ENCODE measurements around the gene CSNK2B. TPM values are rescaled to one million over a fixed set of nuclear protein-coding genes. Genes with fewer than 3 reads are reported as not detected.

The CSNK2B gene
- polyA plus RNA-seq, 1 experiment, result 94.9 TPM

DNA sequence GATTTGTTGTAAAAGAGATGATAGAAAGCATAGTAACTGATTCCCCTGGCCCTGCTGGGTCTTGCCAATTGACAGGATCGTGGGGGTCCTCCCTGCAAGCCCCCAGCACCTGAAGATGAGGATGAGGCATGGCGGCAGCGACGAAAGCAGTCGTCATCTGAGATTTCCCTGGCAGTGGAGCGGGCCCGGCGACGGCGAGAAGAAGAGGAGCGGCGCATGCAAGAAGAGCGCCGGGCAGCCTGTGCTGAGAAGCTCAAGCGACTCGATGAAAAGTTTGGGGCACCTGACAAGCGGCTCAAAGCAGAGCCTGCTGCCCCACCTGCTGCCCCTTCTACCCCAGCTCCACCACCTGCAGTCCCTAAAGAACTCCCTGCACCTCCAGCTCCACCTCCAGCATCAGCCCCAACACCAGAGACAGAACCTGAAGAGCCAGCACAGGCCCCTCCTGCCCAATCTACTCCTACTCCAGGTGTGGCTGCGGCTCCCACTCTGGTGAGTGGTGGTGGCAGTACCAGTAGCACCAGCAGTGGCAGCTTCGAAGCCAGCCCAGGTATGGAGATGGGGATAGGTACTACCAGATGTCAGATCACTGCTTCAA is 38.1 kb upstream of the CSNK2B start:
- Histone ChIP-seq H3K36me3 (ENCODE audit: control insufficient read depth, insufficient read depth, low read length) (peaks cover 72% of the 10 kb centered on the region), H3K4me3 (ENCODE audit: low read depth, low read length) (no peak overlapping the region), H3K27me3 (ENCODE audit: control insufficient read depth, insufficient read depth, low read length) (no peaks in the 10 kb centered on the region)
- ChIA-PET CTCF (interaction anchor here (1.4 kb wide), 1 partner anchor 46 kb away, joined by 3 read pairs; no protein-coding TSS in a partner anchor), POLR2A (no interaction called here)
- DNase-seq (ENCODE audit: low read depth), result no peak
- TF ChIP-seq, protein P1, sequence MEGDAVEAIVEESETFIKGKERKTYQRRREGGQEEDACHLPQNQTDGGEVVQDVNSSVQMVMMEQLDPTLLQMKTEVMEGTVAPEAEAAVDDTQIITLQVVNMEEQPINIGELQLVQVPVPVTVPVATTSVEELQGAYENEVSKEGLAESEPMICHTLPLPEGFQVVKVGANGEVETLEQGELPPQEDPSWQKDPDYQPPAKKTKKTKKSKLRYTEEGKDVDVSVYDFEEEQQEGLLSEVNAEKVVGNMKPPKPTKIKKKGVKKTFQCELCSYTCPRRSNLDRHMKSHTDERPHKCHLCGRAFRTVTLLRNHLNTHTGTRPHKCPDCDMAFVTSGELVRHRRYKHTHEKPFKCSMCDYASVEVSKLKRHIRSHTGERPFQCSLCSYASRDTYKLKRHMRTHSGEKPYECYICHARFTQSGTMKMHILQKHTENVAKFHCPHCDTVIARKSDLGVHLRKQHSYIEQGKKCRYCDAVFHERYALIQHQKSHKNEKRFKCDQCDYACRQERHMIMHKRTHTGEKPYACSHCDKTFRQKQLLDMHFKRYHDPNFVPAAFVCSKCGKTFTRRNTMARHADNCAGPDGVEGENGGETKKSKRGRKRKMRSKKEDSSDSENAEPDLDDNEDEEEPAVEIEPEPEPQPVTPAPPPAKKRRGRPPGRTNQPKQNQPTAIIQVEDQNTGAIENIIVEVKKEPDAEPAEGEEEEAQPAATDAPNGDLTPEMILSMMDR (IDR thresholded peaks at IDR 0.05; ENCODE audit: insufficient read depth, low read depth, low read length), result no peak

DNA sequence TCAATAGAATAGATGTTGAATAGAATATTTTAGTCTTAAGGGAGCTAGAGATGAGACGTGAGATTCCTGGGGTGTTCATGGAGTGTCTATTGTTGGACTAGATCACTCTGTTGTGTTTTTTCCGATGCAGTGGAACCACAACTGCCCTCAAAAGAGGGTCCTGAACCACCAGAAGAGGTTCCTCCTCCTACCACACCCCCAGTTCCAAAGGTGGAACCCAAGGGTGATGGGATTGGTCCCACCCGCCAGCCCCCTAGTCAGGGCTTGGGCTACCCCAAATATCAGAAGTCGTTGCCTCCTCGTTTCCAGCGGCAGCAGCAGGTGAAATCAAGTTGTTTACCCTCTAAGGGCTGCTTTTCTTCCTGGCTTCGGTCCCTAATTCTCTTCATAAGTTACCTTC is 36.9 kb upstream of the CSNK2B start:
- CTCF ChIA-PET, result interaction anchor here (0.6 kb wide), 1 partner anchor 562 kb away, joined by 3 read pairs; no protein-coding TSS in a partner anchor
- POLR2A ChIA-PET, result no interaction called here
- Histone ChIP-seq H3K27me3 (ENCODE audit: control insufficient read depth, insufficient read depth, low read length) (no peaks in the 10 kb centered on the region), H3K36me3 (ENCODE audit: control insufficient read depth, insufficient read depth, low read length) (peaks cover 76% of the 10 kb centered on the region), H3K4me3 (ENCODE audit: low read depth, low read length) (no peak overlapping the region)
- TF ChIP-seq, protein P1 (IDR thresholded peaks at IDR 0.05; ENCODE audit: insufficient read depth, low read depth, low read length), result no peak
- no peak for DNase-seq (ENCODE audit: low read depth)

DNA sequence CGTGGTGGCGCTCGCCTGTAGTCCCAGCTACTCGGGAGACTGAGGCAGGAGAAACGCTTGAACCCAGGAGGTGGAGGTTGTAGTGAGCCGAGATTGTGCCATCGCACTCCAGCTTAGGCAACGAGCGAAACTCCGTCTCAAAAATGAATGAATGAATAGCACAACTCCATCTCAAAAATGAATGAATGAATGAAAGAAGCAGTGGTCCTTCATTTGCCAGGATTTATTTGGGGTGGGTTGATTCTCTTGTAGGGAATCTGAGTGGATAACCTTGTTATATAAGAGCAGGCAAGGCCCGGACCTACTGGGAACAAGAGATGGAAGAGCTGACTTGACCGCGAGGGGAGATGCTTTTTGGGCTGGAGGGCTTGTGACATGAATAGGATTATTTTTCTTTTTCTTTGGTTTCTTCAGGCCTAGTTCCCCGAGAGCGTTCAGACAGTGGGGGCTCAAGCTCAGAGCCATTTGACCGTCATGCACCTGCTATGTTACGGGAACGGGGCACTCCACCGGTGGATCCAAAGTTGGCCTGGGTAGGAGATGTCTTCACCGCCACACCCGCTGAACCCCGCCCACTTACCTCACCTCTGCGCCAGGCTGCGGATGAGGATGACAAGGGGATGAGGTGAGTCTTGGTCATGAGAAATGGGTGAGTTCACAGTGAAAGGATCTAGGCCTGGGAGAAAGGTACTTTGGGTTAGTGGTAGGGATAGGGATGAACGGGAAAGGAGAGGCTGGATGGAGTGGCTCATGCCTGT is 35.5 kb upstream of the CSNK2B start:
- H3K36me3 ChIP-seq (ENCODE audit: control insufficient read depth, insufficient read depth, low read length), result peaks cover 79% of the 10 kb centered on the region
- TF ChIP-seq, protein P1 (IDR thresholded peaks at IDR 0.05; ENCODE audit: insufficient read depth, low read depth, low read length), result no peak
- no peaks in the 10 kb centered on the region for H3K27me3 ChIP-seq (ENCODE audit: control insufficient read depth, insufficient read depth, low read length)
- no peak for DNase-seq (ENCODE audit: low read depth)
- ChIA-PET POLR2A (no interaction called here), CTCF (interaction anchor here (0.8 kb wide), 1 partner anchor 9 kb away, joined by 3 read pairs; no protein-coding TSS in a partner anchor)
- no peak overlapping the region for H3K4me3 ChIP-seq (ENCODE audit: low read depth, low read length)

DNA sequence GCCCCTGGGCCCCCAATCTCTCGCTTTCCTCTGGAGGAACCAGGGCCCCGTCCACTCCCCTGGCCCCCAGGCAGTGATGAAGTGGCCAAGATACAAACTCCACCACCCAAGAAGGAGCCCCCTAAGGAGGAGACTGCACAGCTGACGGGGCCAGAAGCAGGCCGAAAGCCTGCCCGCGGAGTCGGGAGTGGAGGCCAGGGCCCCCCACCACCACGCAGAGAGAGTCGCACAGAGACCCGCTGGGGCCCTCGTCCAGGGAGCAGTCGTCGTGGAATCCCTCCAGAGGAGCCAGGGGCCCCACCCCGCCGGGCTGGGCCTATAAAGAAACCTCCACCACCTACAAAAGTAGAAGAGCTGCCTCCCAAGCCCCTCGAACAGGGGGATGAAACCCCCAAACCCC is 34.7 kb upstream of the CSNK2B start:
- ChIA-PET POLR2A (no interaction called here), CTCF (no interaction called here)
- no peak for DNase-seq (ENCODE audit: low read depth)
- Histone ChIP-seq H3K36me3 (ENCODE audit: control insufficient read depth, insufficient read depth, low read length) (peaks cover 78% of the 10 kb centered on the region), H3K4me3 (ENCODE audit: low read depth, low read length) (no peak overlapping the region), H3K27me3 (ENCODE audit: control insufficient read depth, insufficient read depth, low read length) (no peaks in the 10 kb centered on the region)
- TF ChIP-seq, protein P1 (IDR thresholded peaks at IDR 0.05; ENCODE audit: insufficient read depth, low read depth, low read length), result no peak

DNA sequence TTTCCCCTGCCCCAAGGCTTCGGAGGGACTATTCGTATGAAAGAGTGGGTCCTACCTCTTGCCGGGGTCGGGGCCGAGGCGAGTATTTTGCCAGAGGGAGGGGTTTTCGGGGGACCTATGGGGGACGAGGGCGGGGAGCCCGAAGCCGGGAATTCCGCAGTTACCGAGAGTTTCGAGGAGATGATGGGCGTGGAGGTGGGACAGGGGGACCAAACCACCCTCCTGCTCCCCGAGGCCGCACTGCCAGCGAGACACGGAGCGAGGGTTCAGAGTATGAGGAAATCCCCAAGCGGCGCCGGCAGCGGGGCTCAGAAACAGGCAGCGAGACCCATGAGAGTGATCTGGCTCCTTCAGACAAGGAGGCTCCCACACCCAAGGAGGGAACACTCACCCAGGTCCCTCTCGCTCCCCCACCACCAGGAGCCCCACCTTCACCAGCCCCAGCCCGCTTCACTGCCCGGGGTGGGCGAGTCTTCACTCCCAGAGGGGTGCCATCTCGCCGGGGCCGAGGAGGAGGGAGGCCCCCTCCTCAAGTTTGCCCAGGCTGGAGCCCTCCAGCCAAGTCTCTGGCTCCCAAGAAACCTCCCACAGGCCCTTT is 34.1 kb upstream of the CSNK2B start:
- POLR2A ChIA-PET, result no interaction called here

More for the DNA sequence above, 34.1 kb upstream of the CSNK2B start:
- CTCF ChIA-PET, result interaction anchor here (1.1 kb wide), 1 partner anchor 85 kb away, joined by 3 read pairs; the partner anchor contains the start of gene NFKBIL1
- Histone ChIP-seq H3K4me3 (ENCODE audit: low read depth, low read length) (no peak overlapping the region), H3K36me3 (ENCODE audit: control insufficient read depth, insufficient read depth, low read length) (peaks cover 76% of the 10 kb centered on the region), H3K27me3 (ENCODE audit: control insufficient read depth, insufficient read depth, low read length) (no peaks in the 10 kb centered on the region)
- no peak for DNase-seq (ENCODE audit: low read depth)
- TF ChIP-seq, protein P1 (IDR thresholded peaks at IDR 0.05; ENCODE audit: insufficient read depth, low read depth, low read length), result no peak

Measured in BJ (cell line).